Right ventricle myocardium superior (tissue), 1 donor: Measurements from ENCODE around the gene GRM4. TPM values are rescaled to one million over a fixed set of nuclear protein-coding genes. Genes with fewer than 3 reads are reported as not detected.

Experiments
- ATAC-seq: fragments of 200-7000 bp; cut with Tn5 transposase; one replicate; pipeline ENCODE4 v1.9.1; 2020; ENCODE audit warnings: mild to moderate bottlenecking; ENCODE audit not compliant: poor library complexity
- DNase-seq: peaks from one replicate; pipeline ENCODE4 v3.0.0-alpha.2; 2020
- intact Hi-C: fragments of 100-400 bp; cut with DNase I; formaldehyde crosslinking; loops from one replicate; pipeline ENCODE4 v1.11.2; 2022
- total RNA-seq: library from RNA; stranded (reverse); fragmentation: NEBNext Ultra II Directional; extraction: Animal tissue kit (Norgen Biotek cat#: 25700); gene quantifications from one replicate; pipeline ENCODE4 v1.2.1, GENCODE V29; 2021
- donor health status: DM: no; HTN: yes; CAD: no; lungs with severe emphysema.

The GRM4 gene
- total RNA-seq, 1 donor from 2014 or later: not detected

- DNase-seq: no peak
- intact Hi-C loops: no loop called here
Measured at GRCh38 chr6:34120953-34121675, 24.8 kb downstream of the GRM4 start.

DNA sequence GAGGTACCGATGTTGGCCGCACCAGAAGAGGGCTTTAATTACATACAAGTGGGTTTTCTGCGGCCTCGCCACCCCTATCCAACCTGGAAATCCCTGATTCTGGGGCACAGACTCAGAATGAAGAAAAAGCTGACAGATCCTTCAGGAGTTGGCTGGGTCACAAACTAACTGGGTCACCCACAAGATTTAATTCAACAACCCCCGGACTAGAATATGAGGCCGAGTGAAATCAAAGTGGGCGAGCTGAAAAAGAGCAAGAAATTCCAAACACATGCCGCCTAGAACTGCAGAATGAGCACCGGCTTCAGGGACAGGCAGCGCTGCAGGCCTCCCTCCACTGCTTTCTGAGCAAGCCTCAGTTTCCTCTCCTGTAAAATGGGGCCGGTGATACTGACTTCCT is 30.0 kb downstream of the GRM4 start:
- ATAC-seq: no peak
- intact Hi-C loops: no loop called here
- DNase-seq: no peak

More at GRCh38 chr6:34120953-34121675, 24.8 kb downstream of the GRM4 start:
- ATAC-seq: no peak

DNA sequence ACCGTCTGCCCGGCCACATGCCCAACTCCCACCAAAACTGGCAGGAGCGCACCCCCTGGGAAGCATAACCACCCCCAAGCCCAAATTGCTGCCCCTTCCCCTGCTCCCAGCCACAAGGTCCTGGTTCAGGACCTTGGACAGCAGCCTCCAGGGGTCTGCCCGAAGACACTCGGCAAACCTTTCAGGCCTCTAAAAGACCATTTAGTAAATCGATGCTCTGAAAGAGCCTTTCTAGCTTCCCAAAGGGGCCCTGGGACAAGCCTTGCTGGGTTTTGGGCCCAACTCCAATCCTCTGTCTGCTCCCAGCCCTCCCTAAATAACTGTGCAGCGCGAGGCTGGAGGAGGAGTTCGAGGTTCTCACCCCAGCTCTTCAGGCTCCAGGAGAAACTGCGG is 30.5 kb downstream of the GRM4 start:
- intact Hi-C loops: no loop called here
- DNase-seq (no peak), ATAC-seq (no peak)

GRCh38 chr6:34114695-34115402 is 31.0 kb downstream of the GRM4 start:
- ATAC-seq (no peak), DNase-seq (no peak)
- intact Hi-C loops: no loop called here

DNA sequence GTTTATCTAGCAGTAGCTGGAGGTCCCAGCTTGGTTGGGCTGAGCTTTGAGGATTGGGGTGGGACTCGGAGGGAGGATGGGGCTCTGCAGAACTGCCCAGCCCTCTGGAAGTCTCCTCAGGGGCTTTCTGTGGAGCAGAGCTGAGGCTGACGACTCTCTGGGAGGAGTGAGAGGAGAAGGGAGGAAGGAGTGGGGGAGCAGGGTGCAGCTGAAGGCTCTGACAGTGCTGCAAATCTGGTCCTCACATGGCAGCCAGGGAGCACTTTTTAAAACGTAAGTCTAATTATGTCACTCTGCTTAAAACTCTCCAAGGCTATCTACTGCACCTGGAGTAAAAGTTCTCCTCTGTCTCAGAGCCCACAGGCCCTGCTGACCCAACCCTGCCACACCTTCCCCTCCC is 32.4 kb downstream of the GRM4 start:
- DNase-seq (no peak), ATAC-seq (no peak)
- intact Hi-C loops: no loop called here

DNA sequence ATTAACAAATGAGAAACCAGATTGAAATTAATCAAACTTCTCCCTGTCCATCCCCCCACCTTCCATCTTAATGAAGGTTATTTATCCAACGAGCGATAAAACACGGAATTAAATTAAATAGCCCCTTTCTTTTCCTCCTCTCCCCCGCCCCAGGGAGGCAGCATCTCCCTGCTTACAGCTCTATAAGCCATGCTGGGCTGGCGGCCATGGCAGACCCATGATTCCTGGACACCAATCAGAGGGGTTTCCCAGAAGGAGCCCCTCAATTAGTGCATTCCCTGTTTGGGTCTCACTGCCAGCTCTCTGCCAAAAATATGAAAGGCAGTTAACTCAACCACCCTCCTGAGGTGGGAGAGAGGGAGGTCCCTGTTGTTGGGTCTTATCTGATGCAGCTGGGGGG is 33.8 kb downstream of the GRM4 start:
- intact Hi-C loops: no loop called here
- no peak for DNase-seq
- no peak for ATAC-seq

GRCh38 chr6:34110610-34111009 is 35.3 kb downstream of the GRM4 start:
- ATAC-seq (no peak), DNase-seq (no peak)
- intact Hi-C loops: no loop called here

GRCh38 chr6:34108176-34108575 is 37.7 kb downstream of the GRM4 start:
- intact Hi-C loops: no loop called here
- ATAC-seq (no peak), DNase-seq (no peak)

GRCh38 chr6:34106900-34107299 is 39.0 kb downstream of the GRM4 start:
- ATAC-seq: no peak
- intact Hi-C loops: no loop called here
- no peak for DNase-seq

DNA sequence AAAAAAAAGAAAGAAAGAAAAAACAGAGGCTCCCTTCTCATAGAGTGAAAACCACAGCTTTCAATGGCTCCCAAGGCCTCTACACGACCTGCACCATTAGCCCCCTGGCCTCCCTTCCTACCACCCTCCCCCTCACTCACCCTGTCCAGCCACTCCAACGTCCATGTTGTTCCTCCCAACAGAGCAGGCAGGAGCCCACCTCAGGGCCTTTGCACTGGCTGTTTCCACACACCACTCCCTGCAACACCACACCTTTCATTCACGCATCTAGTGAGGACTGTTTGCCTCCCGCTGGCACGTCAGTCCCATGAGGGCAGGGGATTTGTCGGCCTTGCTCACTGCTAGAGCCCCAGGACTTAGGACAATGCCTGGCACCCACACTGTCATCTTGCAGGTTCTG is 39.5 kb downstream of the GRM4 start:
- DNase-seq: no peak
- intact Hi-C loops: no loop called here
- no peak for ATAC-seq

- ATAC-seq: no peak
- DNase-seq: no peak
- intact Hi-C loops: no loop called here
Measured at GRCh38 chr6:34104628-34105027, 41.3 kb downstream of the GRM4 start.

GRCh38 chr6:34104186-34104585 is 41.7 kb downstream of the GRM4 start:
- DNase-seq: no peak
- intact Hi-C loops: no loop called here
- no peak for ATAC-seq

DNA sequence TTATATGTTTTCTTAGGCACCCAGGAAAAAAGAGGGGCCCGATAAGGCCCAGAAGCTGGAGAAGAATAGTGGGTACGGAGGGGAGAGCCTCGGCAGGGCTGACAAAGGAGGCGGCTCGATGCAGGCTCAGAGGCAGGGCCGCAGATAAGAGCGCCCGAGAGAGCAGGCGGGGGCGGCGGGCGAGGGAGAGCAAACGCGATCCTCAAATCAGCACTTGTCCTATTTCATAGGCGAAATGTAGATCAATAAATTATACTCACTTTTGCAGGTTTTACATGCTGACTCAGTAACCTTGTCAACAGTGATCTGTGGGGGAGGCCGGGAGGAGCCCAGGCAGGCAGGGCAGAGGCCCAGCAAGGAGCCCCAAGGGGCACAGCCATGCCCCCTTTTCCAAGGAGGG is 42.6 kb downstream of the GRM4 start:
- DNase-seq (no peak), ATAC-seq (no peak)
- intact Hi-C loops: no loop called here

DNA sequence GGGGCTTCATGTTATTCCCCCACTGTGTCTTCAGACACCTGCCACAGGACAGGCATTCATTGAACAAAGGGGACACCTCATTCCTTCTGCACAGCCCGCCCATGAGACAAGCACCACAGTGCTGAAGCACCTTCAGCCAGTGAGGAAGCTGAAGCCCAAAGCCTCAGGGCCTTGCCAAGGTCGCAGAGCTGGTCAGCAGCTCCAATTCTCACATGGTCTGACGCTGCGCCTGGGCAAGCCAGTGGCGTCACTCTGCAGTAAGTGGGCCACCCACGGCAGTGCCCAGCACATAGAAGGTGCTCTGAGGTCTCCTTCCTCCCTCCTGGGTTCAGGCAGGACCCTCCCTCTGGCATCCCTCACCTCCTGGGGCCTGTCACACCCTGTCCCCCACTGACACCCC is 43.2 kb downstream of the GRM4 start:
- DNase-seq: no peak
- intact Hi-C loops: no loop called here
- ATAC-seq: no peak

DNA sequence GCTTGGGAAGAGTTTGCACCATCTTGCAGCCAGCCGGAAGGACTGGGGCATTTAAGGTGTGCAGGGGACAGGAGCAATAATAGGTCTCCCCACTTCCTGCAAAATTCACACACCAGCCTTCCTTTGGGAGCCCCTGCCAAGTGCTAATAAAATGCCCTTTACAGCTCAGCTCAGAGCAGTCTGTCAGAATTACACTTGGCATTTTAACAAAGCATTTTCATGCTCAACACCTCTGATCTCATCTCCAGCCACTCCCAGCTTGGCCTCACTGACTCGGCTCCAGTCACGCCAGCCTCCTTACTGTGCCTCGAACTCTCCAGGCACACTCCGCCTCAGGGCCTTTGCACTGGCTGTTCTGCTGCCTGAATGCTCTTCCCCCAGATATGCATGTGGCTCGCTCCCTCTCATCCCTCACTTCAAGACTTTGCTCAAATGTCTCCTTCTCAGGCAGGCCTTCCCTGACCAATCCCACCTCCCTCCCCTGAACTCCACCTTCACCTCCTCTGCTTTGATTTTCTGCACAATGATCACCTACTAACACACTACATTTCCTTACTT is 43.7 kb downstream of the GRM4 start:
- intact Hi-C loops: no loop called here
- DNase-seq (no peak), ATAC-seq (no peak)

DNA sequence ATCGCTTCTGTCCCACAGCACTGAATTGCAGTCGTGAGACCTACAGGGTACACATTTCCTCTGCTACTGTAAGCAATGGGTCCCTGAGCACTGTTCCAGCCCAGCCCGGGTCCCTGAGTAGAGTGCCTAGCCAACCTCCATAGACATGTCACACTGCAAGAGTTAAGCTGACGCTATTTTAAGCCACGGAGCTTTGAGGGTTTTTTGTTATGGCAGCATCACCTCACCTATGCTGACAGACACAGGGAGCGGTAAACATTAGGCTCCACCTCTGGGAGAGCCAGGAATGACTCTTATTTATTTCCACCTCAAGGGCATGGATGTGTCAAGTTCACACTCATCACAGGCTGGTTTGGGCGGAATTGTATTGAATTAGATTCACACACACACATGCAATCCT is 45.1 kb downstream of the GRM4 start:
- ATAC-seq: no peak
- intact Hi-C loops: no loop called here
- no peak for DNase-seq

- DNase-seq (no peak), ATAC-seq (no peak)
- intact Hi-C loops: no loop called here
Measured at GRCh38 chr6:34099878-34100277, 46.0 kb downstream of the GRM4 start.

GRCh38 chr6:34098045-34098936 is 47.6 kb downstream of the GRM4 start:
- intact Hi-C loops: no loop called here
- no peak for ATAC-seq

GRCh38 chr6:34096814-34097213 is 49.1 kb downstream of the GRM4 start:
- intact Hi-C loops: no loop called here
- ATAC-seq (no peak), DNase-seq (no peak)

More at GRCh38 chr6:34098045-34098936, 47.6 kb downstream of the GRM4 start:
- no peak for DNase-seq
